GM12878 (cell line): ENCODE measurements around the gene KIFBP. TPM values are rescaled to one million over a fixed set of nuclear protein-coding genes. Genes with fewer than 3 reads are reported as not detected.

Source experiments
- ATF3 ChIP-seq: IDR thresholded peaks from 2 replicates; pipeline ENCODE4 v1.6.1; 2011; ENCODE audit warnings: low read depth, mild to moderate bottlenecking, low read length, moderate library complexity, borderline replicate concordance; ENCODE audit errors: extremely low read depth
- CBX5 ChIP-seq: sonication (generic); IDR thresholded peaks from 2 replicates; pipeline ENCODE4 v1.6.1; 2016; ENCODE audit warnings: low read depth, moderate library complexity, mild to moderate bottlenecking, inconsistent platforms
- CEBPB ChIP-seq, 2 experiments: fragments of 150-350 bp in 1 of 2; IDR thresholded peaks; 2 replicates each; pipeline ENCODE4 v1.6.1; 2012 to 2014; ENCODE audit warnings: low read depth in 2 of 2, low read length in 2 of 2, borderline replicate concordance in 1 of 2, inconsistent platforms in 1 of 2
- HDGF ChIP-seq: fragments of 450-650 bp; IDR thresholded peaks from 2 replicates; pipeline ENCODE4 v1.6.1; 2016; ENCODE audit warnings: antibody characterized with exemption
- MXI1 ChIP-seq: fragments of 150-350 bp; IDR thresholded peaks from 2 replicates; pipeline ENCODE4 v1.6.1; 2011; ENCODE audit warnings: low read depth, mild to moderate bottlenecking, inconsistent platforms, low read length, improper control_type of control experiment
- NFXL1 ChIP-seq: fragments of 450-650 bp; IDR thresholded peaks from 2 replicates; pipeline ENCODE4 v1.6.1; 2017; ENCODE audit warnings: antibody characterized with exemption, mild to moderate bottlenecking, borderline replicate concordance
- NFYB ChIP-seq: IDR thresholded peaks from 2 replicates; pipeline ENCODE4 v1.6.1; 2011; ENCODE audit warnings: low read depth, mild to moderate bottlenecking, low read length, improper control_type of control experiment, moderate library complexity; ENCODE audit not compliant: insufficient read depth
- PAX5 ChIP-seq: IDR thresholded peaks from 2 replicates; pipeline ENCODE4 v1.6.1; 2011; ENCODE audit warnings: low read depth, low read length, borderline replicate concordance
- RBBP5 ChIP-seq: fragments of 200-600 bp; sonication (generic); conservative IDR thresholded peaks from 2 replicates; pipeline ENCODE4 v1.6.1; 2016
- TAF1 ChIP-seq: IDR thresholded peaks from 2 replicates; pipeline ENCODE4 v1.6.1; 2011; ENCODE audit warnings: mild to moderate bottlenecking, low read depth, low read length, borderline replicate concordance
- TCF3 ChIP-seq: IDR thresholded peaks from 2 replicates; pipeline ENCODE4 v1.6.1; 2012; ENCODE audit warnings: low read depth, mild to moderate bottlenecking, low read length, borderline replicate concordance; ENCODE audit not compliant: insufficient read depth
- USF1 ChIP-seq: IDR thresholded peaks from 2 replicates; pipeline ENCODE4 v1.6.1; 2011; ENCODE audit warnings: borderline replicate concordance, low read depth, mild to moderate bottlenecking, moderate library complexity, mixed read lengths, low read length; ENCODE audit not compliant: insufficient read depth; ENCODE audit errors: extremely low read length
- ZBTB4 ChIP-seq: fragments of 450-650 bp; formaldehyde crosslinking; IDR thresholded peaks from 2 replicates; pipeline ENCODE4 v1.4.0; 2022; ENCODE audit warnings: mild to moderate bottlenecking, moderate library complexity
- ZNF687 ChIP-seq: fragments of 450-650 bp; IDR thresholded peaks from 2 replicates; pipeline ENCODE4 v1.6.1; 2017; ENCODE audit warnings: mild to moderate bottlenecking, moderate library complexity
- ZSCAN29 ChIP-seq: fragments of 450-650 bp; IDR thresholded peaks from 2 replicates; pipeline ENCODE4 v1.6.1; 2017; ENCODE audit warnings: mild to moderate bottlenecking, moderate library complexity
- ZZZ3 ChIP-seq: IDR thresholded peaks from 2 replicates; pipeline ENCODE4 v1.6.1; 2011; ENCODE audit warnings: low read depth; ENCODE audit not compliant: control insufficient read depth, insufficient read length
- polyA plus RNA-seq, 11 experiments: library from polyadenylated mRNA; depleted of rRNA in 4 of 11; unstranded in 6 of 11; stranded (reverse) in 5 of 11; fragments of >200 nt; fragmentation: Nextera tagmentation in 4 of 11; fragmentation: Illumina TruSeq in 1 of 11; extraction: Ambion mirVana in 4 of 11; extraction: Trizol in 1 of 11; gene quantifications; 1 replicate in 1 of 11; 2 replicates in 10 of 11; pipeline versions ENCODE4 v1.2.1 to v1.2.3, GENCODE V29; 2011 to 2016; ENCODE audit warnings: inconsistent platforms in 2 of 11, missing spikeins in 2 of 11, low read depth in 1 of 11
- total RNA-seq, 4 experiments: library from RNA; depleted of rRNA in 3 of 4; stranded (reverse); fragments of >200 nt in 3 of 4; fragmentation: Illumina TruSeq in 1 of 4; extraction: Trizol in 1 of 4; gene quantifications; 2 replicates each; pipeline versions ENCODE4 v1.2.1 to v1.2.3, GENCODE V29; 2013 to 2021
- TF ChIP-seq, protein P1 (sequence below): fragments of 450-650 bp; conservative IDR thresholded peaks from 2 replicates; pipeline ENCODE4 v1.6.1; 2017; ENCODE audit warnings: mild to moderate bottlenecking, moderate library complexity

KIFBP gene
- total and polyA plus RNA-seq, 10 of the 15 experiments (the other 5 are each of a cell fraction or from before 2014, with no cell fraction given), result 8.6 to 29.5 (median 18.7) TPM

- TF ChIP-seq USF1 (no peak), CBX5 (peak; percentile 77; the same call in 1 of the 2 replicates), TCF3 (peak; percentile 39; the same call in 1 of the 2 replicates), NFYB (no peak), NFXL1 (no peak), CEBPB (IDR thresholded peaks at IDR 0.05; ENCODE audit: borderline replicate concordance in 1 of 2, low read depth in 2 of 2, low read length in 2 of 2) (no peak), ATF3 (no peak), RBBP5 (no peak), PAX5 (peak; percentile 74), MXI1 (peak; percentile 99), ZBTB4 (no peak), ZZZ3 (no peak), TAF1 (peak; percentile 80; the same call in 1 of the 2 replicates), ZNF687 (peak; percentile 83), HDGF (no peak), ZSCAN29 (no peak)
- TF ChIP-seq, protein P1, sequence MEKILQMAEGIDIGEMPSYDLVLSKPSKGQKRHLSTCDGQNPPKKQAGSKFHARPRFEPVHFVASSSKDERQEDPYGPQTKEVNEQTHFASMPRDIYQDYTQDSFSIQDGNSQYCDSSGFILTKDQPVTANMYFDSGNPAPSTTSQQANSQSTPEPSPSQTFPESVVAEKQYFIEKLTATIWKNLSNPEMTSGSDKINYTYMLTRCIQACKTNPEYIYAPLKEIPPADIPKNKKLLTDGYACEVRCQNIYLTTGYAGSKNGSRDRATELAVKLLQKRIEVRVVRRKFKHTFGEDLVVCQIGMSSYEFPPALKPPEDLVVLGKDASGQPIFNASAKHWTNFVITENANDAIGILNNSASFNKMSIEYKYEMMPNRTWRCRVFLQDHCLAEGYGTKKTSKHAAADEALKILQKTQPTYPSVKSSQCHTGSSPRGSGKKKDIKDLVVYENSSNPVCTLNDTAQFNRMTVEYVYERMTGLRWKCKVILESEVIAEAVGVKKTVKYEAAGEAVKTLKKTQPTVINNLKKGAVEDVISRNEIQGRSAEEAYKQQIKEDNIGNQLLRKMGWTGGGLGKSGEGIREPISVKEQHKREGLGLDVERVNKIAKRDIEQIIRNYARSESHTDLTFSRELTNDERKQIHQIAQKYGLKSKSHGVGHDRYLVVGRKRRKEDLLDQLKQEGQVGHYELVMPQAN, result peak; percentile 99
These were observed 32.6 kb upstream of the KIFBP start, which contains the start of gene DDX21 (continued) for GRCh38 chr10:68955832-68956532.
